Measurements from ENCODE around the gene CEACAM18. TPM values are rescaled to one million over a fixed set of nuclear protein-coding genes. Genes with fewer than 3 reads are reported as not detected.

The CEACAM18 gene
- total RNA-seq, 4 donors from 2014 or later = not detected

- 49 to 68% methylated on average over 4 to 5 of the region's 6 CpGs for WGBS, 2 donors
- DNase-seq = no peak
- H3K27ac ChIP-seq = no peak overlapping the region
Measured at GRCh38 chr19:51507640-51508058, 29.3 kb downstream of the CEACAM18 start.

GRCh38 chr19:51508059-51508733, 29.9 kb downstream of the CEACAM18 start:
- H3K4me1 ChIP-seq = no peaks in the 10 kb centered on the region
- H3K27ac ChIP-seq = no peak overlapping the region
- no peaks in the 10 kb centered on the region for H3K36me3 ChIP-seq
- 33 to 41% methylated on average over 2 to 3 of the region's 3 CpGs for WGBS, 2 donors
- intact Hi-C loops (cut with DNase I) = no loop called here
- H3K9me3 ChIP-seq = no peaks in the 10 kb centered on the region
- H3K4me3 ChIP-seq = no peak overlapping the region
- TF ChIP-seq CTCF (IDR thresholded peaks at IDR 0.05) (no peak), POLR2A (IDR thresholded peaks at IDR 0.05) (no peak)
- no peak for DNase-seq
- H3K27me3 ChIP-seq = peaks cover 0 to 31% (median 0%) of the 10 kb centered on the region in 4 donors

More at GRCh38 chr19:51507640-51508058, 29.3 kb downstream of the CEACAM18 start:
- TF ChIP-seq CTCF (IDR thresholded peaks at IDR 0.05) (no peak), POLR2A (IDR thresholded peaks at IDR 0.05) (no peak)
- Histone ChIP-seq H3K9me3 (no peaks in the 10 kb centered on the region), H3K36me3 (no peaks in the 10 kb centered on the region), H3K4me3 (no peak overlapping the region), H3K4me1 (no peaks in the 10 kb centered on the region), H3K27me3 (peaks cover 0 to 25% (median 0%) of the 10 kb centered on the region in 4 donors)
- intact Hi-C loops (cut with DNase I) = no loop called here

- H3K27me3 ChIP-seq = peaks cover 0 to 36% (median 0%) of the 10 kb centered on the region in 4 donors
- H3K4me3 ChIP-seq = no peak overlapping the region
- H3K9me3 ChIP-seq = no peaks in the 10 kb centered on the region
- H3K4me1 ChIP-seq = no peaks in the 10 kb centered on the region
- intact Hi-C loops (cut with DNase I) = no loop called here
- TF ChIP-seq CTCF (IDR thresholded peaks at IDR 0.05) (no peak), POLR2A (IDR thresholded peaks at IDR 0.05) (no peak)
- no peak for DNase-seq
- H3K27ac ChIP-seq = no peak overlapping the region
- whole genome bisulfite sequencing, 2 donors = 36 to 39% methylated on average over 4 to 7 of the region's 7 CpGs
- no peaks in the 10 kb centered on the region for H3K36me3 ChIP-seq
Measured at GRCh38 chr19:51509823-51510660, 31.7 kb downstream of the CEACAM18 start.

- intact Hi-C loops (cut with DNase I) = no loop called here
- DNase-seq = no peak
- WGBS, 2 donors = 7 to 9% methylated on average over 6 of the region's 6 CpGs
- no peak for TF ChIP-seq CTCF (IDR thresholded peaks at IDR 0.05)
- H3K4me3 ChIP-seq = no peak overlapping the region
- no peaks in the 10 kb centered on the region for H3K9me3 ChIP-seq
- H3K27ac ChIP-seq = no peak overlapping the region
- peaks cover 0 to 36% (median 0%) of the 10 kb centered on the region in 4 donors for H3K27me3 ChIP-seq
- H3K36me3 ChIP-seq = no peaks in the 10 kb centered on the region
- no peaks in the 10 kb centered on the region for H3K4me1 ChIP-seq
Measured at GRCh38 chr19:51511353-51511752, 33.0 kb downstream of the CEACAM18 start.

DNA sequence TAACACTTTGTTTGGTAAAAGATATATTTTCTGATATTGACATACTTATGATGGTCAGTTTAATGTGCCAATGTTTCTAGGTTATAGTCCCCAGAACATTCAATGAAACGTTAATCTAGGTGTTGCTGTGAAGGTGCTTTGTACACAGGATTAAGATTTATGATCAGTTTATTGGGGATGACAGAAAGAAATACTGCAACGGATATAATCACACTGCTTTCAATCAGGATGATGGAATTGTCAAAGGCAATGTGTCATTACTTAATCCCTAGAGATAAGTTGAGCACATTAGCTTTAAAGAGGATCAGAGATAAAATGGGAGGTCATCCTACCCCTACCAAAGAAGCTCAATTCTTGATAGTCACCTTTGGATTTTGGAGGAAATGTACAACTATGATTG, 35.6 kb downstream of the CEACAM18 start:
- intact Hi-C loops (cut with DNase I) = no loop called here
- no peak overlapping the region for H3K27ac ChIP-seq
- WGBS, 2 donors = 33 to 38% methylated on average over 2 of the region's 2 CpGs
- TF ChIP-seq POLR2A (IDR thresholded peaks at IDR 0.05) (no peak), CTCF (IDR thresholded peaks at IDR 0.05) (no peak)
- DNase-seq = no peak
- no peaks in the 10 kb centered on the region for H3K4me1 ChIP-seq
- no peak overlapping the region for H3K4me3 ChIP-seq
- peaks cover 0 to 6% (median 0%) of the 10 kb centered on the region in 3 donors for H3K9me3 ChIP-seq
- H3K27me3 ChIP-seq = peaks cover 0 to 37% (median 0%) of the 10 kb centered on the region in 4 donors
- H3K36me3 ChIP-seq = no peaks in the 10 kb centered on the region
